CD14-positive monocyte (primary cell): Measurements from ENCODE around the gene CTNND2. TPM values are rescaled to one million over a fixed set of nuclear protein-coding genes. Genes with fewer than 3 reads are reported as not detected.

Experiments used
- DNase-seq, 3 donors: peaks; one replicate each; pipeline ENCODE4 v3.0.0-alpha.2; 2011 to 2022
- H2AFZ ChIP-seq: 2 replicates; pipeline ENCODE4 v1.6.0; 2012; ENCODE audit warnings: mild to moderate bottlenecking, low read depth, low read length, inconsistent platforms; ENCODE audit not compliant: insufficient read depth, poor library complexity, severe bottlenecking
- H3K27ac ChIP-seq, 2 donors: 1 replicate in 1 of 2; 2 replicates in 1 of 2; pipeline ENCODE4 v1.5.1; 2012 to 2013; ENCODE audit warnings: low read length in 2 of 2, control low read depth in 1 of 2, inconsistent platforms in 1 of 2, low read depth in 1 of 2, mild to moderate bottlenecking in 1 of 2
- H3K27me3 ChIP-seq, 2 donors: one replicate each; pipeline versions ENCODE4 v1.6.0 to v1.6.1; 2011 to 2013; ENCODE audit warnings: low read length in 2 of 2; ENCODE audit not compliant: control insufficient read depth in 2 of 2, insufficient read depth in 2 of 2
- H3K36me3 ChIP-seq, 2 donors: replicated peaks in 1 of 2; 1 replicate in 1 of 2; 2 replicates in 1 of 2; pipeline versions ENCODE4 v1.5.1 to v1.6.1; 2012 to 2013; ENCODE audit warnings: low read length in 2 of 2, control low read depth in 1 of 2, inconsistent platforms in 1 of 2, mild to moderate bottlenecking in 1 of 2; ENCODE audit not compliant: insufficient read depth in 2 of 2, control insufficient read depth in 1 of 2
- H3K4me1 ChIP-seq, 2 donors: 1 replicate in 1 of 2; 2 replicates in 1 of 2; pipeline versions ENCODE4 v1.5.1 to v1.6.1; 2012 to 2013; ENCODE audit warnings: low read length in 2 of 2, control low read depth in 1 of 2, inconsistent platforms in 1 of 2, mild to moderate bottlenecking in 1 of 2, moderate library complexity in 1 of 2; ENCODE audit not compliant: insufficient read depth in 2 of 2, control insufficient read depth in 1 of 2
- H3K4me2 ChIP-seq: replicated peaks from 2 replicates; pipeline ENCODE3; 2012; ENCODE audit warnings: low read length, moderate library complexity, mild to moderate bottlenecking; ENCODE audit not compliant: poor library complexity, severe bottlenecking; ENCODE audit errors: extremely low read depth
- H3K4me3 ChIP-seq, 3 experiments: fragments of 200-600 bp in 1 of 3; sonication (generic) in 1 of 3; replicated peaks in 1 of 3; 1 replicate in 2 of 3; 2 replicates in 1 of 3; pipeline ENCODE4 v1.5.1; 2011 to 2013; ENCODE audit warnings: low read length in 3 of 3, mild to moderate bottlenecking in 3 of 3, control low read depth in 2 of 3, low read depth in 2 of 3, inconsistent platforms in 1 of 3, moderate library complexity in 1 of 3
- H3K79me2 ChIP-seq: 2 replicates; pipeline ENCODE4 v1.6.0; 2012; ENCODE audit warnings: mild to moderate bottlenecking, control low read depth, inconsistent platforms, low read length, moderate library complexity; ENCODE audit not compliant: insufficient read depth
- H3K9ac ChIP-seq: 2 replicates; pipeline ENCODE4 v1.6.0; 2017; ENCODE audit warnings: low read length, mild to moderate bottlenecking; ENCODE audit not compliant: insufficient read depth, poor library complexity, severe bottlenecking
- H3K9me3 ChIP-seq, 2 donors: replicated peaks in 1 of 2; 1 replicate in 1 of 2; 2 replicates in 1 of 2; pipeline versions ENCODE4 v1.5.1 to v1.6.1; 2012 to 2013; ENCODE audit warnings: low read length in 2 of 2, control low read depth in 1 of 2; ENCODE audit not compliant: control insufficient read depth in 1 of 2, insufficient read depth in 1 of 2
- H4K20me1 ChIP-seq: 2 replicates; pipeline ENCODE4 v1.6.0; 2012; ENCODE audit warnings: mild to moderate bottlenecking, low read length, control low read depth, moderate library complexity; ENCODE audit not compliant: insufficient read depth
- H3K27ac Mint-ChIP-seq, 7 donors: one replicate each; pipeline ENCODE4 v1.8.0; 2020; ENCODE audit warnings: mild to moderate bottlenecking in 7 of 7, mixed read lengths in 7 of 7, moderate library complexity in 6 of 7, inconsistent platforms in 2 of 7
- H3K27me3 Mint-ChIP-seq, 3 donors: one replicate each; pipeline ENCODE4 v1.8.0; 2021 to 2022; ENCODE audit warnings: low read depth in 3 of 3, mild to moderate bottlenecking in 3 of 3, mixed read lengths in 3 of 3, moderate library complexity in 3 of 3, inconsistent platforms in 1 of 3
- H3K36me3 Mint-ChIP-seq, 2 donors: one replicate each; pipeline ENCODE4 v1.8.0; 2020; ENCODE audit warnings: mixed read lengths in 2 of 2, inconsistent platforms in 1 of 2, mild to moderate bottlenecking in 1 of 2
- H3K4me1 Mint-ChIP-seq: one replicate; pipeline ENCODE4 v1.8.0; 2020; ENCODE audit warnings: mild to moderate bottlenecking, mixed read lengths
- H3K4me3 Mint-ChIP-seq, 2 donors: one replicate each; pipeline ENCODE4 v1.8.0; 2020; ENCODE audit warnings: mild to moderate bottlenecking in 2 of 2, mixed read lengths in 2 of 2, moderate library complexity in 1 of 2
- H3K9me3 Mint-ChIP-seq, 7 donors: one replicate each; pipeline ENCODE4 v1.8.0; 2020 to 2022; ENCODE audit warnings: mixed read lengths in 7 of 7, mild to moderate bottlenecking in 6 of 7, moderate library complexity in 6 of 7, inconsistent platforms in 2 of 7
- CTCF ChIP-seq: fragments of 200-600 bp; IDR thresholded peaks from one replicate; pipeline ENCODE4 v1.8.0; 2022; ENCODE audit warnings: antibody characterized with exemption, mild to moderate bottlenecking
- WGBS: methylation state at CpG from one replicate; pipeline ENCODE4 v1.1.5; 2013; ENCODE audit warnings: missing lambda C conversion rate; ENCODE audit not compliant: insufficient coverage; 5-methylcytosine and 5-hydroxymethylcytosine counted together
- intact Hi-C, 2 donors: fragments of 100-400 bp; cut with micrococcal nuclease; formaldehyde crosslinking; loops; one replicate each; pipeline versions ENCODE4 v1.15.0 to v1.15.1; 2023
- polyA plus RNA-seq, 3 donors: library from polyadenylated mRNA; depleted of rRNA in 1 of 3; unstranded in 2 of 3; stranded (reverse) in 1 of 3; fragments of 300-500 nt in 2 of 3; fragments of >200 nt in 1 of 3; fragmentation: Illumina TruSeq in 2 of 3; gene quantifications; 1 replicate in 2 of 3; 2 replicates in 1 of 3; pipeline ENCODE4 v1.2.3, GENCODE V29; 2012 to 2021

The CTNND2 gene
- polyA plus RNA-seq, 3 donors: not detected

GRCh38 chr5:11139217-11139865 lies 764.9 kb downstream of the CTNND2 start:
- H3K27ac Mint-ChIP-seq: peak overlapping the region in 1 of 7 donors; percentile 24
- intact Hi-C loops: no loop called here

GRCh38 chr5:11130131-11130530 lies 774.1 kb downstream of the CTNND2 start:
- Histone ChIP-seq H3K4me1 (no peaks in the 10 kb centered on the region), H3K9me3 (no peaks in the 10 kb centered on the region), H3K4me2 (no peak overlapping the region), H2AFZ (no peak overlapping the region), H3K36me3 (no peaks in the 10 kb centered on the region), H3K27me3 (no peaks in the 10 kb centered on the region), H4K20me1 (no peaks in the 10 kb centered on the region), H3K27ac (no peak overlapping the region), H3K4me3 (no peak overlapping the region), H3K9ac (no peak overlapping the region), H3K79me2 (no peaks in the 10 kb centered on the region)
- no peaks in the 10 kb centered on the region for H3K4me1 Mint-ChIP-seq
- H3K36me3 Mint-ChIP-seq: no peaks in the 10 kb centered on the region
- intact Hi-C loops: no loop called here
- H3K9me3 Mint-ChIP-seq: peaks cover 0 to 2% (median 0%) of the 10 kb centered on the region in 7 donors
- no peak overlapping the region for H3K27ac Mint-ChIP-seq
- DNase-seq: no peak
- H3K4me3 Mint-ChIP-seq: no peak overlapping the region
- no peak for TF ChIP-seq CTCF
- peaks cover 0 to 4% (median 2%) of the 10 kb centered on the region in 3 donors for H3K27me3 Mint-ChIP-seq
- 96% methylated on average over 9 of the region's 10 CpGs for WGBS

More at GRCh38 chr5:11139217-11139865, 764.9 kb downstream of the CTNND2 start:
- Mint-ChIP-seq H3K4me1 (no peaks in the 10 kb centered on the region), H3K27me3 (peaks cover 2 to 4% (median 4%) of the 10 kb centered on the region in 3 donors), H3K36me3 (no peaks in the 10 kb centered on the region), H3K4me3 (no peak overlapping the region), H3K9me3 (peaks cover 0 to 4% (median 0%) of the 10 kb centered on the region in 7 donors)
- Histone ChIP-seq H3K4me1 (no peaks in the 10 kb centered on the region), H3K4me2 (no peak overlapping the region), H3K27ac (no peak overlapping the region), H4K20me1 (no peaks in the 10 kb centered on the region), H3K79me2 (no peaks in the 10 kb centered on the region), H3K9ac (no peak overlapping the region), H3K27me3 (no peaks in the 10 kb centered on the region), H2AFZ (no peak overlapping the region), H3K36me3 (no peaks in the 10 kb centered on the region), H3K4me3 (no peak overlapping the region), H3K9me3 (no peaks in the 10 kb centered on the region)
- no peak for DNase-seq
- WGBS: 89% methylated on average over 6 of the region's 9 CpGs
- no peak for TF ChIP-seq CTCF
